HG03135 (cell line): ENCODE measurements around the gene RAB39B.
A peak's percentile ranks its signal among the peaks of the same experiment; 100 is the strongest.

Source experiments
- ATAC-seq: cut with Tn5 transposase; IDR thresholded peaks from one replicate; pipeline ENCODE4 v1.9.1; 2021; ENCODE audit warnings: mild to moderate bottlenecking, moderate library complexity; ENCODE audit not compliant: unreplicated experiment

The RAB39B gene

DNA sequence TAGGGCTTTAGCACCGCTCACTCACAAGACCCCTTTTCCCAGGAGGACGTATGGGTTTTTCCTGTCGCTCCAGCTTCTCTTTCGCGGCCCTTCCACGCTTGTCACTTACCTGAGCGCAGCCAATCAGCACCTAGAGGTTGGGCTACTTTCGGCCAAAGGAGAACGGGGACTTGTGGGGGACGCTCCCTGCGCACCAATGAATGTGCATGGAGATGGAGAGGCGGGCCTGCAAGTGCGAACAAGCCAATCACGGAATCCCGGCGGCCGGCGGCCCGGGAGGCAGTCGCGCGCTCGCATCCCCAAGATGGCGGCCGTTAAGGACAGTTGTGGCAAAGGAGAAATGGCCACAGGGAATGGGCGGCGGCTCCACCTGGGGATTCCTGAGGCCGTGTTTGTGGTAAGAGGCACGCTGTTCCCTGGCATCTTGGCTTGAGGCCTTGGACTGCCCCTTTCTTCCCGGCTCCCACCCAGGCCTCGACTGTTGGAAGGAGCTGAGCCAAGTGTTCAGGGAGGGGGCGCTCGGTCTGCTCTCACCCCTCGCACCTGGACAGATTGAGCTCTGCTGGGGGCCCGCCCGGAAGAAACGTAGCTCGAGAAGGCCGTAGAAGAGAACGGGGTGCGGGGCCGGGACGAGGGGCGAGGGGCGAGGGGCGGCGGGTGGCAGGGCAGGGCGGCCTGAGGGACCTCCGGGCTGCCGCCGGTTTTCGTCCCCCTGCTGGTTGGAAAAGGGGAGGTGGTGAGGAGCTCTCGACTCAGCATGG lies 47.9 kb downstream of the RAB39B start, which contains the start of gene VBP1:
TSS of gene VBP1 (plus strand) at position 282 of the 761 bp plus-strand sequence. CDS start at position 305, 23 bp downstream.
- peak; percentile 98 for ATAC-seq

DNA sequence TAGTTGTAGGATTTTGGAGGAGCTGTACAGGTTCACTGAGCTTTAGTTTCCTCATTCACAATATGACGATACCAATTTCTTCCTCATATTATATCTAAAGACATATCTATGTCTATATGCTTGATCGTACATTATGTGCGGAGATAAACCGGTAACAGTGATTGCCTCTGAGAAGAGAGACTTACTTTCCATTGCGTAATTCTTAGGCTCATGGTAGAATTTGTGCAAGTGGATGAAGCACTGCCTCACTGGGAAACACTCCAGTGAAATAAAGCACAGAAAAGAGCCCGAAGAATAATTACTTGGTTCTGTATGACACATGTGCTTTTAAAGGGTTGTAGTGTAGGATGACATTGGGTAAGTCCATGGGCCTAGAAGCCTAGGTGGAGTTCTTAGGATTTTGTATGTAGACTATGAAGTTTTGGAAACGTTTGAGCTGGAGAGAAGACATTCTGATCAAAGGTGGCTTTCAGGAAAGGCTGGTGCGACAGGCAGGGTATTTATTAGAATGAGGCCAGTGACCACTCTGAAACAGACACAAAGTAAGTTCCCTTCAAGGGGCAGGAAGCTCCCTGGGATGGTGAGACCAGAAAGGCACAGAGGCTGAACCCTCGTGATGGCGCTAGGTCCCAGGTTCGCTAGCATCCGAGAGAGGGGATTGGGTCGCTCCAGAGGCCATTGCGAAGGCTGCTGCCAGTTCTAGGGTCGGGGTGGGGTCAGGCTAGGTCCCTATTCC lies 48.7 kb downstream of the RAB39B start:
- peak; percentile 39 for ATAC-seq

DNA sequence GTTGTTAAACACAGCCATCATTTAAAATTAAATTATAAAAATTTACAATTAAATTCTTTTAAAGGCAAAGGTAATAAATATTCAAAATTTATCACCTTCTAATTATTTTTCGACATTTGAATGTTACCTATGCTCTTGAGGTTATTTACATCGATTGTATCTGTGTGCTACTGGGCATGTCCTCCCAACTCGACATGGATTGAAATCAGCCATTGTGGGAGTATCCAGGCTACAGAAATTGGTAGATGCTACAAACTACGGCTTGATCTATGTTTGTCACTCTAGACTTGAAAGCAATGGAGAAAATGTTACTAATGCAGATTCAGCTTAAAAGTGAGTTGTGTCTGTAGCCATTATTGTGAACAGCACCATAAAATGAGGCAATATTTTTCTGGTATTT lies 50.6 kb downstream of the RAB39B start:
- ATAC-seq, result no peak

DNA sequence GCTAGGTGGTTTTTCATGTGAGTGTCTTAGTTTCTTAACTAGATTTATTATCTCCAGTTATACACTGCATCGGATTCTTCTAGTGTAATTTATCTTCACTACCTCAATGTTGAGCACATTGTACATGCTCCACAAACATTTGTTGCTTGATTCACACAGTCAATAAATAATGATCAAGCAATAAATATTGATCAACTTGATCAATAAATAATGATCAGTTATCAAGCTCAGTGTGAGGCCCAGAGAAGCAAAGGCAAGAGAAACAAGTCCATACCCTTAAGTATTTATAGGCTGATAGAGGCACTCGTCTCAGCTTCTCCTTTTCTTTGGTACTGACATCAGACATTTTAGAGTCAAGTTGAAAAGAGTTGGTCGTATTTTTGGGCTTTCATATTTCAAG lies 53.1 kb downstream of the RAB39B start:
- no peak for ATAC-seq
